WTC11 (cell line): Measurements from ENCODE around the gene PSEN2. TPM values are rescaled to one million over a fixed set of nuclear protein-coding genes. Genes with fewer than 3 reads are reported as not detected.

Experiments
- AFF4 ChIP-seq: sonication (generic); formaldehyde crosslinking; IDR thresholded peaks from 2 replicates; pipeline ENCODE4 v1.8.1; 2023; ENCODE audit warnings: mild to moderate bottlenecking, missing genetic modification reagents, borderline replicate concordance
- AR ChIP-seq: fragments of 250-450 bp; sonication (Bioruptor Pico); IDR thresholded peaks from 2 replicates; pipeline ENCODE4 v1.9.0; 2021; ENCODE audit warnings: mild to moderate bottlenecking
- ARID4B ChIP-seq: sonication (generic); formaldehyde crosslinking; IDR thresholded peaks from 2 replicates; pipeline ENCODE4 v1.8.0; 2023; ENCODE audit warnings: missing genetic modification reagents, mild to moderate bottlenecking, borderline replicate concordance
- ATF1 ChIP-seq: sonication (generic); formaldehyde crosslinking; IDR thresholded peaks from 2 replicates; pipeline ENCODE4 v1.8.1; 2023; ENCODE audit warnings: mild to moderate bottlenecking, moderate library complexity, missing genetic modification reagents
- E2F1 ChIP-seq: sonication (generic); formaldehyde crosslinking; IDR thresholded peaks from 2 replicates; pipeline ENCODE4 v1.8.0; 2022; ENCODE audit warnings: mild to moderate bottlenecking, missing genetic modification reagents
- FOXJ3 ChIP-seq: sonication (generic); formaldehyde crosslinking; IDR thresholded peaks from 2 replicates; pipeline ENCODE4 v1.9.0; 2021; ENCODE audit warnings: missing genetic modification reagents, mild to moderate bottlenecking, borderline replicate concordance
- GTF2I ChIP-seq: fragments of 250-450 bp; sonication (Bioruptor Pico); conservative IDR thresholded peaks from 2 replicates; pipeline ENCODE4 v1.4.0; 2021; ENCODE audit warnings: mild to moderate bottlenecking
- JUN ChIP-seq: sonication (generic); formaldehyde crosslinking; IDR thresholded peaks from 2 replicates; pipeline ENCODE4 v1.8.0; 2023; ENCODE audit warnings: mild to moderate bottlenecking, missing genetic modification reagents
- SMAD3 ChIP-seq: sonication (generic); formaldehyde crosslinking; IDR thresholded peaks from 2 replicates; pipeline ENCODE4 v1.8.0; 2022; ENCODE audit warnings: missing genetic modification reagents, mild to moderate bottlenecking, borderline replicate concordance
- SP1 ChIP-seq: sonication (generic); formaldehyde crosslinking; conservative IDR thresholded peaks from 2 replicates; pipeline ENCODE4 v1.8.1; 2022; ENCODE audit warnings: missing genetic modification reagents
- TEAD4 ChIP-seq: sonication (generic); formaldehyde crosslinking; IDR thresholded peaks from 2 replicates; pipeline ENCODE4 v1.8.0; 2022; ENCODE audit warnings: mild to moderate bottlenecking, missing genetic modification reagents
- ZNF121 ChIP-seq: sonication (generic); formaldehyde crosslinking; IDR thresholded peaks from 2 replicates; pipeline ENCODE4 v1.8.0; 2023; ENCODE audit warnings: missing genetic modification reagents
- ZNF219 ChIP-seq: sonication (generic); formaldehyde crosslinking; IDR thresholded peaks from 2 replicates; pipeline ENCODE4 v1.8.0; 2023; ENCODE audit warnings: missing genetic modification reagents, mild to moderate bottlenecking, borderline replicate concordance
- ZNF232 ChIP-seq: sonication (generic); formaldehyde crosslinking; IDR thresholded peaks from 2 replicates; pipeline ENCODE4 v1.8.0; 2022; ENCODE audit warnings: mild to moderate bottlenecking, missing genetic modification reagents
- total RNA-seq: library from RNA; stranded (reverse); gene quantifications from 3 replicates; pipeline ENCODE4 v1.2.3, GENCODE V29; 2021
- TF ChIP-seq, protein P1 (sequence below): sonication (generic); formaldehyde crosslinking; IDR thresholded peaks from 2 replicates; pipeline ENCODE4 v1.8.0; 2022; ENCODE audit warnings: mild to moderate bottlenecking, missing genetic modification reagents

PSEN2 gene
- total RNA-seq, 1 experiment from 2014 or later = 18.4 TPM

- TF ChIP-seq E2F1 (CRISPR knock-in tag) (peak; percentile 91), GTF2I (CRISPR knock-in tag) (no peak), ARID4B (CRISPR knock-in tag) (peak; percentile 20; the same call in 1 of the 2 replicates), JUN (CRISPR knock-in tag) (peak; percentile 43), AR (CRISPR knock-in tag) (no peak), FOXJ3 (CRISPR knock-in tag) (no peak), ZNF121 (no peak), TEAD4 (CRISPR knock-in tag) (peak; percentile 14; the same call in 1 of the 2 replicates), AFF4 (CRISPR knock-in tag) (no peak), ATF1 (CRISPR knock-in tag) (0 out of 2 replicates have a peak, but pooled peaks have one; percentile 14), ZNF232 (no peak), ZNF219 (CRISPR knock-in tag) (no peak; the same call in 1 of the 2 replicates), SMAD3 (peak; percentile 93), SP1 (CRISPR knock-in tag) (peak; percentile 51; the same call in 1 of the 2 replicates)
- TF ChIP-seq, protein P1, sequence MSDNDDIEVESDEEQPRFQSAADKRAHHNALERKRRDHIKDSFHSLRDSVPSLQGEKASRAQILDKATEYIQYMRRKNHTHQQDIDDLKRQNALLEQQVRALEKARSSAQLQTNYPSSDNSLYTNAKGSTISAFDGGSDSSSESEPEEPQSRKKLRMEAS = peak; percentile 95
These were observed 69.8 kb downstream of the PSEN2 start, which contains the start of gene COQ8A (continued) for GRCh38 chr1:226940029-226940805.
